Measurements from ENCODE around the gene C17orf75. TPM values are rescaled to one million over a fixed set of nuclear protein-coding genes. Genes with fewer than 3 reads are reported as not detected.
A peak's percentile ranks its signal among the peaks of the same experiment; 100 is the strongest.

C17orf75 gene
- total and polyA plus RNA-seq, 9 donors: 13.4 to 23.8 (median 22.6) TPM

- intact Hi-C loops (cut with DNase I): no loop called here
- WGBS, 3 donors: 70 to 75% (median 74%) methylated on average over 3 of the region's 3 CpGs
- no peaks in the 10 kb centered on the region for H3K27me3 ChIP-seq
- no peak overlapping the region for H3K27ac ChIP-seq
- H3K36me3 ChIP-seq: no peaks in the 10 kb centered on the region
- no peak overlapping the region for H3K4me3 ChIP-seq
- DNase-seq: no peak
- no peak for TF ChIP-seq POLR2A (IDR thresholded peaks at IDR 0.05)
- TF ChIP-seq EP300 (IDR thresholded peaks at IDR 0.05): no peak
- TF ChIP-seq CTCF (IDR thresholded peaks at IDR 0.05): no peak
- H3K9me3 ChIP-seq: no peaks in the 10 kb centered on the region
- H3K4me1 ChIP-seq (ENCODE audit: insufficient read depth): no peaks in the 10 kb centered on the region
Measured at GRCh38 chr17:32330147-32330546, 11.8 kb downstream of the C17orf75 start.

GRCh38 chr17:32327911-32328310, 14.1 kb downstream of the C17orf75 start:
- DNase-seq: peak in 1 of 5 donors; percentile 2
- H3K27ac ChIP-seq: no peak overlapping the region
- no peaks in the 10 kb centered on the region for H3K4me1 ChIP-seq (ENCODE audit: insufficient read depth)
- H3K9me3 ChIP-seq: no peaks in the 10 kb centered on the region
- no peak overlapping the region for H3K4me3 ChIP-seq
- H3K27me3 ChIP-seq: no peaks in the 10 kb centered on the region
- TF ChIP-seq EP300 (IDR thresholded peaks at IDR 0.05) (no peak), POLR2A (IDR thresholded peaks at IDR 0.05) (no peak), CTCF (IDR thresholded peaks at IDR 0.05) (no peak)
- no peaks in the 10 kb centered on the region for H3K36me3 ChIP-seq
- intact Hi-C loops (cut with DNase I): no loop called here
- WGBS, 3 donors: 86 to 94% (median 93%) methylated on average over 1 of the region's 1 CpG

- H3K4me1 ChIP-seq (ENCODE audit: insufficient read depth): no peaks in the 10 kb centered on the region
- no peaks in the 10 kb centered on the region for H3K9me3 ChIP-seq
- peak overlapping the region in 1 of 2 donors; percentile 62 for H3K27ac ChIP-seq
- DNase-seq: no peak
- no peaks in the 10 kb centered on the region for H3K27me3 ChIP-seq
- H3K4me3 ChIP-seq: no peak overlapping the region
- no peaks in the 10 kb centered on the region for H3K36me3 ChIP-seq
- intact Hi-C loops (cut with DNase I): loop anchor here in 2 of 4 donors (2.0 to 5.0 kb wide), 2 partner anchors 72 to 73 kb away; no protein-coding TSS in a partner anchor
- 12 to 15% (median 14%) methylated on average over 11 of the region's 11 CpGs for WGBS, 3 donors
- TF ChIP-seq POLR2A (IDR thresholded peaks at IDR 0.05) (no peak), EP300 (IDR thresholded peaks at IDR 0.05) (no peak), CTCF (IDR thresholded peaks at IDR 0.05) (no peak)
Measured at GRCh38 chr17:32323811-32324491, 18.0 kb downstream of the C17orf75 start.

GRCh38 chr17:32323046-32323445, 18.9 kb downstream of the C17orf75 start:
- Histone ChIP-seq H3K4me3 (no peak overlapping the region), H3K27ac (no peak overlapping the region), H3K4me1 (ENCODE audit: insufficient read depth) (no peaks in the 10 kb centered on the region), H3K9me3 (no peaks in the 10 kb centered on the region), H3K36me3 (no peaks in the 10 kb centered on the region), H3K27me3 (no peaks in the 10 kb centered on the region)
- no peak for DNase-seq
- intact Hi-C loops (cut with DNase I): loop anchor here in 2 of 4 donors (2.0 to 5.0 kb wide), 2 partner anchors 71 to 72 kb away; no protein-coding TSS in a partner anchor
- TF ChIP-seq POLR2A (IDR thresholded peaks at IDR 0.05): no peak
- no peak for TF ChIP-seq CTCF (IDR thresholded peaks at IDR 0.05)
- no peak for TF ChIP-seq EP300 (IDR thresholded peaks at IDR 0.05)
- 94 to 98% (median 96%) methylated on average over 10 of the region's 10 CpGs for WGBS, 3 donors
